KMS-11 (cell line): Measurements from ENCODE around the gene HOXC6.
A peak's percentile ranks its signal among the peaks of the same experiment; 100 is the strongest.

Experiments
- H2AFZ ChIP-seq: fragments of 200-600 bp; sonication (generic); 2 replicates; pipeline ENCODE4 v1.6.1; 2016; ENCODE audit warnings: antibody characterized with exemption, mixed run types, low read depth
- H3K27ac ChIP-seq: fragments of 200-600 bp; sonication (generic); 2 replicates; pipeline ENCODE4 v1.6.1; 2016; ENCODE audit warnings: mild to moderate bottlenecking, mixed run types
- H3K27me3 ChIP-seq: fragments of 200-600 bp; sonication (generic); 2 replicates; pipeline ENCODE4 v1.6.1; 2017; ENCODE audit warnings: mild to moderate bottlenecking, low read depth, mixed run types, moderate library complexity; ENCODE audit not compliant: insufficient read depth
- H3K36me3 ChIP-seq: fragments of 200-600 bp; sonication (generic); 2 replicates; pipeline ENCODE4 v1.6.1; 2017; ENCODE audit warnings: mild to moderate bottlenecking, mixed run types; ENCODE audit not compliant: insufficient read depth
- H3K4me1 ChIP-seq: fragments of 200-600 bp; sonication (generic); 2 replicates; pipeline ENCODE4 v1.6.1; 2016; ENCODE audit warnings: mild to moderate bottlenecking, low read depth, mixed run types; ENCODE audit not compliant: poor library complexity, severe bottlenecking
- H3K4me2 ChIP-seq: fragments of 200-600 bp; sonication (generic); 2 replicates; pipeline ENCODE4 v1.7.0; 2016; ENCODE audit warnings: mild to moderate bottlenecking, mixed run types
- H3K4me3 ChIP-seq: fragments of 200-600 bp; sonication (generic); IDR thresholded peaks from 2 replicates; pipeline ENCODE4 v1.6.1; 2017; ENCODE audit warnings: low read depth, low read length, mixed read lengths; ENCODE audit not compliant: insufficient read depth
- H3K79me2 ChIP-seq: fragments of 200-600 bp; sonication (generic); 2 replicates; pipeline ENCODE4 v1.6.1; 2016; ENCODE audit warnings: low read depth, mixed run types; ENCODE audit not compliant: insufficient read depth
- H3K9ac ChIP-seq: fragments of 200-600 bp; sonication (generic); 2 replicates; pipeline ENCODE4 v1.6.1; 2016; ENCODE audit warnings: mild to moderate bottlenecking, mixed run types
- H4K20me1 ChIP-seq: fragments of 200-600 bp; sonication (generic); 2 replicates; pipeline ENCODE4 v1.6.1; 2016; ENCODE audit warnings: mild to moderate bottlenecking, mixed run types; ENCODE audit not compliant: insufficient read depth
- TF ChIP-seq, protein P1 (sequence below): fragments of 200-600 bp; sonication (generic); conservative IDR thresholded peaks from 2 replicates; pipeline ENCODE4 v1.6.1; 2017; ENCODE audit warnings: low read depth, mild to moderate bottlenecking, antibody characterized with exemption, low read length, moderate library complexity, mixed read lengths

HOXC6 gene

DNA sequence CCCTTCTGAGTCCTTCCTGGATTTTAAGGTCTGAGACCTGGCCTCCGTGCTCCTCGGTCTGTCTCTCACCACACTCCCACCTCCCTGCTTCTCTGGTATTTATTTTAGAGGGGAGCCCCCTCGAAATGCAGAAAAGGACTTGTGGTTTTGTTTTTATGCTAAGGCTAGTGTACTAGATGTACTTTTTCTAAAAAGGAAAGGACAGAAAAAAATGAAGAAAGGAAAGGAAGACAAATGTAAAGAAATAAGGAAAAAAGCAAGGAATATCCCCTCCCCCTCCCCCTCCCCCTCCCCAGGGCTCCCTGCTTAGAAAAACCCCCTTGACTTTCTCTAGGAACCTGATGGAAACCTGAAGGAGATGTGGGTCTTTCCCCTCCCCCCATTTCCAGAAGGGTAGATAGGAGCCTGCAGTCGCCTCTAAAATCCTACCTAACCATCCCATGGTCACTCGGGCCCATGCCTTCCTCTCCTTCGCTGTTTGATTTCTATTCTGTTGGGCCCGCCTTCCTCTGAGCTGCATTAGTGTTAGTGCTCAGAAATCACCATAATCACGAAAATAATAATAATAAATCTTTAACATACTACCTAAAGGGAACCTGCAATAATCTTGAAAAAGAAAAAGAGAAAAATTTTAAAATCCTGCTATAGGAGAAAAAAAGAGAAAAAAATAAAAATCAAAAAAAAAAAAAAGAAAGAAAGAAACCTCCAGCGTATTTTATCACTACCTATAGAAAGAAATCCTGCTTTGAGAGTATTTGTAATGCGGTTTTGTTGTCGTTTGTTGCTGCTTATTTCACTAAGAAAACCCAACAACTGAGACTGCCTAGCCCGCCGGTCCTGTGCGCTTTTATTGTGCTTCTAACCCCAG is 16.3 kb upstream of the HOXC6 start:
- Histone ChIP-seq H3K4me3 (no peak overlapping the region), H3K27ac (no peak overlapping the region), H2AFZ (no peak overlapping the region), H3K36me3 (no peaks in the 10 kb centered on the region), H3K9ac (no peak overlapping the region), H3K4me1 (peaks cover 12% of the 10 kb centered on the region), H3K4me2 (peak overlapping the region; percentile 9), H3K79me2 (no peaks in the 10 kb centered on the region), H4K20me1 (no peaks in the 10 kb centered on the region), H3K27me3 (peaks cover 97% of the 10 kb centered on the region)
- TF ChIP-seq, protein P1, sequence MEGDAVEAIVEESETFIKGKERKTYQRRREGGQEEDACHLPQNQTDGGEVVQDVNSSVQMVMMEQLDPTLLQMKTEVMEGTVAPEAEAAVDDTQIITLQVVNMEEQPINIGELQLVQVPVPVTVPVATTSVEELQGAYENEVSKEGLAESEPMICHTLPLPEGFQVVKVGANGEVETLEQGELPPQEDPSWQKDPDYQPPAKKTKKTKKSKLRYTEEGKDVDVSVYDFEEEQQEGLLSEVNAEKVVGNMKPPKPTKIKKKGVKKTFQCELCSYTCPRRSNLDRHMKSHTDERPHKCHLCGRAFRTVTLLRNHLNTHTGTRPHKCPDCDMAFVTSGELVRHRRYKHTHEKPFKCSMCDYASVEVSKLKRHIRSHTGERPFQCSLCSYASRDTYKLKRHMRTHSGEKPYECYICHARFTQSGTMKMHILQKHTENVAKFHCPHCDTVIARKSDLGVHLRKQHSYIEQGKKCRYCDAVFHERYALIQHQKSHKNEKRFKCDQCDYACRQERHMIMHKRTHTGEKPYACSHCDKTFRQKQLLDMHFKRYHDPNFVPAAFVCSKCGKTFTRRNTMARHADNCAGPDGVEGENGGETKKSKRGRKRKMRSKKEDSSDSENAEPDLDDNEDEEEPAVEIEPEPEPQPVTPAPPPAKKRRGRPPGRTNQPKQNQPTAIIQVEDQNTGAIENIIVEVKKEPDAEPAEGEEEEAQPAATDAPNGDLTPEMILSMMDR: no peak

DNA sequence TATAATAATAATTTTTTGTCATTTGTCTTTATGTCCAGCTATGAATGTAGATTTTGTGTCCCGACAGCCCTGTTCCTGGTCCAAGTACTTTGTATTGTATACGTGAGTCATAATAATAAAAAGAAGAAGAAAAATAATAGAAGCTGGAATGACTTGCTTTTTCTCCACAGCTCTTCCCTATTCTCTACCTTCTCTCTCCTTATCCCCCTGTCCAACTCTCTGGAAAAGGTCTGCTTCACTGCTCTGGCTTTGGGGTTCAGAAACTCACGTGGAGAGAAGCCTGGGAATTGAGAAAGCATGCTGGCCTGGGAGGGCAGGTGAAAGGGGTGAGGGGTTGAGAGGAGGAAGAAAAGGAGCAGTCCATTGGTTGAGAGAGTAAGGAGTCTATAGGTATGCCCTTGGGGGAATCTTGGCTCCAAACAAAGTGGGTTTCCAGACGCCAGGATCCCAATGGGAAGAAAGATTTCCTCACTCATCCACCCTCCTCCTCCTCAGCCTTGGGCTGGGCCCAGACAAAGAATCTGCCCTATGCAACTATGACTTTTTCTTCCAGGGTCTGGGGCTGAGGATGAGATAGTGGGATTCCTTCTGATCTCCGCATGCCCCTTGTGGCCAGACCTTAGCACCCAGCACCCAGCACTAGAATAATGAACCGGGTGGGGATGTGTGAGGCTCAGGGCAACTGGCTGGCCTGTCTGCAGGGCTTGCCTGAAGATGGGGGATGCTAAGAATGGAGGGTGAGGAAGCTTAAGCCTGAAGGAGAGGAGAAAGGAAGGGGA is 15.4 kb upstream of the HOXC6 start:
- Histone ChIP-seq H3K4me1 (peaks cover 21% of the 10 kb centered on the region), H3K4me3 (no peak overlapping the region), H3K27me3 (peaks cover 97% of the 10 kb centered on the region), H3K27ac (no peak overlapping the region), H3K79me2 (no peaks in the 10 kb centered on the region), H3K4me2 (no peak overlapping the region), H3K36me3 (no peaks in the 10 kb centered on the region), H2AFZ (no peak overlapping the region), H4K20me1 (no peaks in the 10 kb centered on the region), H3K9ac (no peak overlapping the region)
- TF ChIP-seq, protein P1: peak; percentile 35

DNA sequence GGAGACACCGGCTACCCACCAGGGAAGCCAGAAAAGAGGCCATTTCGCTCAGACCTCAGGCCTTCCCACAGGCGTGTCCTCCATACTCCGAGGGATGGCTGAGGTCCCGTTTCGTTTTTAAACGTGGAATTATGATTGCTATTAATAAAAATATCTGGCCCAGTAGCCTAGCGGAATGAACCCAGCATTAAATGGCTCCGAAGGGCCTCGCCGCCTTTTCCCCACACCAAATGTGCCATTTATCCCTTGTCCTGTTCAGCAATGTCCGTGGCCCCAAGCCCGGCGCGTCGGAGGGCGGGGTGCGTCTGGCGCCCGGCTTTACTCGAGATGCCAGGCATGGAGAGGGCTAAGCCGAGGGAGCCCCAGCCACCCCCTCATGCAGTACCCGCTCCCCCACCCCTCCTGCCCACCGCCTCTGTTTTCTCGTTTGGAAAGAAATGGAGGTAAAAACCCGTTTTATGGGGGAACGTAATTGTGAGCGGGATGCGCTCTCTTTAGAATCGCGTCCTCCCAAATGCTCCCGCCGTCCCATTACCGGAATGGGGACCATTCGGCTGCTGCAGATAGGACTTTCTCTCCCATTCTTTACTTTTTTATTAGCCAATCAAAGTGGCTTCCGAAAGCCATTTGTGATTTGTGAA is 13.7 kb upstream of the HOXC6 start:
- Histone ChIP-seq H3K9ac (no peak overlapping the region), H3K36me3 (no peaks in the 10 kb centered on the region), H3K27me3 (peaks cover 85% of the 10 kb centered on the region), H3K4me2 (no peak overlapping the region), H3K27ac (no peak overlapping the region), H3K4me1 (peaks cover 25% of the 10 kb centered on the region), H2AFZ (no peak overlapping the region), H3K79me2 (no peaks in the 10 kb centered on the region), H3K4me3 (no peak overlapping the region), H4K20me1 (no peaks in the 10 kb centered on the region)
- TF ChIP-seq, protein P1: no peak

DNA sequence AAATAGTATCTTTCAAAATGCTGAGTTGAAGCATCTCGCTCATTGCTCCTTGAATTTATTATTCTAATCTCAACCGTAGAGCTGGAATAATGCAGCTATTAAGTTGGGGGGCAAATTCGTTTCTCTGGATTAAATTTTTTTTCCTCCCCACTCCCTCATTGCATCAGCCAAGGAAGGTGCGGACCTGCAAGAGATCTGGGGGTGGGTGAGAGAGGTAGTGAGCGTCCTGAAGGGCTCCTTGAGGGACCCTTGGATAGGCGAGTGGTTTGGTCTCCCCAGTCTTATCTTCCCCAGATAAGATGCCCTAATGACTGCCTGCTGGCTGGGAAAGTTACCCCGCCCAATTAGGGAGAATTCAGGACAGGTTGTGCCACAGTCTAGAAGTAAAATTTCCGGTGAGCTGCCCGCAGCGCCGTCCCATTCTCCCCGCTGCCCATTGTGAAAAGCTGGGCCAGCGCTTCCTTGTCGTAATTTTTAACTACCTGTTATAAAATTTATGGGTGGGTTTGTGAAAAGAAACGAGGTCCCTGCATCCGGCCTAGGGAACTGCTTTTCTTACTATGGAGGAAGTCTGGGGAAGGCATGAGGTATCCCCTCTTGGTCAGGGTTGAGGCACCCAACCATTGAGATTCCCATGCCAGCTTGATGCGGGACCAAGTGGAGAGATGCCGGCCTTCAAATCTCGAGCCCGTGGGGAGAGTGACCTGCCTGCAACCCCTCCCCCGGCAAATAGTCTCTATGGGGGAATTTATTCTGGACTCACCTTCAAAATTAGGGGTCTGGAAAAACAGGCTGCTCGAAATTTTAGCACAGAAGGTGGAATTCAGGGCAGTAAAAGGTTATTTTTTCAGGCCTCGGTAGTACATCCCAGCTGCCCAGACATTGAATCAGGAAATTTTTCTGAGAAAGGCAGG is 13.0 kb upstream of the HOXC6 start:
- TF ChIP-seq, protein P1: no peak
- Histone ChIP-seq H3K4me1 (peaks cover 25% of the 10 kb centered on the region), H3K4me2 (no peak overlapping the region), H4K20me1 (no peaks in the 10 kb centered on the region), H3K36me3 (no peaks in the 10 kb centered on the region), H3K27ac (no peak overlapping the region), H3K9ac (no peak overlapping the region), H2AFZ (no peak overlapping the region), H3K27me3 (peaks cover 85% of the 10 kb centered on the region), H3K79me2 (no peaks in the 10 kb centered on the region), H3K4me3 (no peak overlapping the region)
